HCT116 (cell line): ENCODE results near the gene GGTLC2. TPM values are rescaled to one million over a fixed set of nuclear protein-coding genes. Genes with fewer than 3 reads are reported as not detected.

Source experiments
- ATAC-seq: fragments of 200-7000 bp; cut with Tn5 transposase; 2 replicates; pipeline ENCODE4 v1.9.1; 2020; ENCODE audit warnings: mild to moderate bottlenecking, moderate library complexity
- BruUV-seq: library from RNA; stranded (reverse); fragments of 400-500 nt; replicated peaks from 2 replicates; lab custom pipeline; 2021; lab: Mats Ljungman, UMichigan
- CTCF ChIA-PET: fragments of 300-600 bp; sonication (Branson Sonifier 250); formaldehyde crosslinking; loops from one replicate; lab custom pipeline; 2021; ENCODE audit warnings: antibody characterized with exemption; lab: Charles Lee
- POLR2A ChIA-PET: fragments of 300-600, 350-600 bp; sonication (Branson Sonifier 250); formaldehyde crosslinking; loops from one replicate; lab custom pipeline; 2021; ENCODE audit warnings: antibody characterized with exemption; lab: Charles Lee
- RAD21 ChIA-PET, 2 experiments: fragments of 300-600 bp; sonication (Branson Sonifier 250); formaldehyde crosslinking; loops; one replicate each; lab custom pipeline; 2023; ENCODE audit warnings: low total read pairs in 2 of 2; ENCODE audit not compliant: uncharacterized antibody in 2 of 2, unreplicated experiment in 2 of 2, low non-redundant PET in 1 of 2; lab: Charles Lee
- DNase-seq: peaks from one replicate; pipeline ENCODE4 v3.0.0-alpha.2; 2010; ENCODE audit warnings: low read depth, low spot score
- H2AFZ ChIP-seq: fragments of 200-600 bp; shearing (Covaris generic), sonication (generic); 2 replicates; pipeline ENCODE4 v1.6.1; 2017; ENCODE audit warnings: low read depth, mixed run types, mixed read lengths, antibody characterized with exemption, low read length; ENCODE audit not compliant: poor library complexity, severe bottlenecking
- H3K27ac ChIP-seq: 2 replicates; pipeline ENCODE4 v1.5.1; 2012; ENCODE audit warnings: low read depth, low read length
- H3K27me3 ChIP-seq: fragments of 200-600 bp; sonication (generic); 2 replicates; pipeline ENCODE4 v1.6.1; 2016; ENCODE audit warnings: mixed run types, low read length, mixed read lengths; ENCODE audit not compliant: insufficient read depth
- H3K36me3 ChIP-seq, 2 experiments: fragments of 200-500 bp in 1 of 2; fragments of 200-600 bp in 1 of 2; sonication (Bioruptor generic) in 1 of 2; sonication (generic) in 1 of 2; 2 replicates each; pipeline versions ENCODE4 v1.5.1 to v1.6.1; 2014 to 2016; ENCODE audit warnings: low read length in 2 of 2, inconsistent platforms in 1 of 2, mixed read lengths in 1 of 2, mixed run types in 1 of 2; ENCODE audit not compliant: insufficient read depth in 2 of 2, control insufficient read depth in 1 of 2
- H3K4me1 ChIP-seq, 2 experiments: fragments of 200-600 bp in 1 of 2; sonication (generic) in 1 of 2; 2 replicates each; pipeline versions ENCODE4 v1.5.1 to v1.6.1; 2012 to 2017; ENCODE audit warnings: low read length in 2 of 2, inconsistent platforms in 1 of 2, mild to moderate bottlenecking in 1 of 2, mixed read lengths in 1 of 2, mixed run types in 1 of 2, moderate library complexity in 1 of 2; ENCODE audit not compliant: insufficient read depth in 2 of 2, control insufficient read depth in 1 of 2
- H3K4me2 ChIP-seq: fragments of 200-600 bp; sonication (generic); 2 replicates; pipeline ENCODE4 v1.6.1; 2017; ENCODE audit warnings: mixed run types, low read length, mixed read lengths
- H3K4me3 ChIP-seq, 2 experiments: fragments of 200-600 bp in 1 of 2; sonication (generic) in 1 of 2; replicated peaks in 1 of 2; 2 replicates each; pipeline ENCODE4 v1.5.1; 2011 to 2016; ENCODE audit warnings: low read length in 2 of 2, control low read depth in 1 of 2, low read depth in 1 of 2, mild to moderate bottlenecking in 1 of 2, mixed read lengths in 1 of 2, mixed run types in 1 of 2
- H3K79me2 ChIP-seq: fragments of 200-600 bp; sonication (generic); 2 replicates; pipeline ENCODE4 v1.6.1; 2017; ENCODE audit warnings: mild to moderate bottlenecking, mixed run types, low read length, moderate library complexity, mixed read lengths; ENCODE audit not compliant: insufficient read depth
- H3K9ac ChIP-seq: fragments of 200-600 bp; sonication (generic); 2 replicates; pipeline ENCODE4 v1.6.1; 2016; ENCODE audit warnings: low read length, mixed read lengths
- H3K9me2 ChIP-seq: fragments of 200-600 bp; sonication (generic), shearing (Covaris generic); 2 replicates; pipeline ENCODE4 v1.6.1; 2017; ENCODE audit warnings: mixed run types, mild to moderate bottlenecking, moderate library complexity; ENCODE audit not compliant: insufficient read depth
- H3K9me3 ChIP-seq, 2 experiments: fragments of 200-500 bp in 1 of 2; fragments of 200-600 bp in 1 of 2; sonication (Bioruptor generic) in 1 of 2; sonication (generic) in 1 of 2; 2 replicates each; pipeline ENCODE4 v1.6.1; 2014 to 2017; ENCODE audit warnings: low read length in 2 of 2, mixed read lengths in 2 of 2, inconsistent platforms in 1 of 2, low read depth in 1 of 2, mild to moderate bottlenecking in 1 of 2, mixed run types in 1 of 2, moderate library complexity in 1 of 2; ENCODE audit not compliant: control insufficient read depth in 1 of 2, insufficient read depth in 1 of 2
- H4K20me1 ChIP-seq: fragments of 200-600 bp; sonication (generic), shearing (Covaris generic); 2 replicates; pipeline ENCODE4 v1.6.1; 2017; ENCODE audit warnings: mixed run types, mild to moderate bottlenecking, moderate library complexity; ENCODE audit not compliant: insufficient read depth
- EZH2 ChIP-seq: fragments of 200-600 bp; sonication (generic); IDR thresholded peaks from 2 replicates; pipeline ENCODE4 v1.6.1; 2017; ENCODE audit warnings: antibody characterized with exemption, mixed run types
- JUND ChIP-seq: IDR thresholded peaks from 2 replicates; pipeline ENCODE4 v1.6.1; 2012
- POLR2A ChIP-seq: IDR thresholded peaks from 2 replicates; pipeline ENCODE4 v1.7.0; 2011; ENCODE audit warnings: borderline replicate concordance; ENCODE audit not compliant: insufficient read depth, insufficient read length; ENCODE audit errors: extremely low read depth
- SIN3A ChIP-seq: IDR thresholded peaks from 2 replicates; pipeline ENCODE4 v1.6.1; 2012; ENCODE audit warnings: low read depth
- SRF ChIP-seq: IDR thresholded peaks from 2 replicates; pipeline ENCODE4 v1.6.1; 2012; ENCODE audit warnings: low read depth
- TCF7L2 ChIP-seq: IDR thresholded peaks from 2 replicates; pipeline ENCODE4 v1.7.0; 2011; ENCODE audit warnings: borderline replicate concordance, inconsistent platforms; ENCODE audit not compliant: insufficient read depth, insufficient read length; ENCODE audit errors: extremely low read depth
- ZBTB33 ChIP-seq: IDR thresholded peaks from 2 replicates; pipeline ENCODE4 v1.6.1; 2011; ENCODE audit warnings: mild to moderate bottlenecking, low read length, moderate library complexity; ENCODE audit not compliant: insufficient replicate concordance; ENCODE audit errors: extremely low read depth
- intact Hi-C: fragments of 100-400 bp; cut with micrococcal nuclease; formaldehyde crosslinking; loops from 2 replicates; pipeline ENCODE4 v1.10.0; 2022
- total RNA-seq: library from RNA; stranded (reverse); gene quantifications from one replicate; pipeline ENCODE4 v1.2.1, GENCODE V29; 2021; ENCODE audit not compliant: unreplicated experiment

Gene GGTLC2
- total RNA-seq, 1 experiment from 2014 or later, result not detected

GRCh38 chr22:22682807-22683667 lies 38.6 kb downstream of the GGTLC2 start:
- Histone ChIP-seq H3K4me1 (no peaks in the 10 kb centered on the region), H3K4me3 (no peak overlapping the region), H3K27ac (no peak overlapping the region), H2AFZ (no peak overlapping the region), H3K4me2 (no peak overlapping the region), H3K9me2 (no peaks in the 10 kb centered on the region), H3K79me2 (no peaks in the 10 kb centered on the region), H4K20me1 (no peaks in the 10 kb centered on the region), H3K9me3 (no peaks in the 10 kb centered on the region), H3K27me3 (0 out of 2 replicates have a peak, but pooled peaks cover 2% of the 10 kb centered on the region), H3K36me3 (no peaks in the 10 kb centered on the region), H3K9ac (no peak overlapping the region)
- BruUV-seq, result no TSS peak
- no peak for ATAC-seq
- CTCF ChIA-PET, result no interaction called here
- no peak for TF ChIP-seq SIN3A
- no peak for TF ChIP-seq ZBTB33
- no peak for TF ChIP-seq POLR2A
- no peak for TF ChIP-seq EZH2
- TF ChIP-seq SRF, result no peak
- no peak for TF ChIP-seq JUND
- TF ChIP-seq TCF7L2, result no peak
- POLR2A ChIA-PET, result no interaction called here
- intact Hi-C loops, result no loop called here
- DNase-seq, result no peak
- RAD21 ChIA-PET, result no interaction called here
